ENCODE results near the gene C1QTNF4.

The C1QTNF4 gene

GRCh38 chr11:47592251-47592650 is 2.0 kb downstream of the C1QTNF4 start:
- DNase-seq, result no peak

- DNase-seq, result no peak
Observed at GRCh38 chr11:47591764-47592163, 2.4 kb downstream of the C1QTNF4 start.

DNA sequence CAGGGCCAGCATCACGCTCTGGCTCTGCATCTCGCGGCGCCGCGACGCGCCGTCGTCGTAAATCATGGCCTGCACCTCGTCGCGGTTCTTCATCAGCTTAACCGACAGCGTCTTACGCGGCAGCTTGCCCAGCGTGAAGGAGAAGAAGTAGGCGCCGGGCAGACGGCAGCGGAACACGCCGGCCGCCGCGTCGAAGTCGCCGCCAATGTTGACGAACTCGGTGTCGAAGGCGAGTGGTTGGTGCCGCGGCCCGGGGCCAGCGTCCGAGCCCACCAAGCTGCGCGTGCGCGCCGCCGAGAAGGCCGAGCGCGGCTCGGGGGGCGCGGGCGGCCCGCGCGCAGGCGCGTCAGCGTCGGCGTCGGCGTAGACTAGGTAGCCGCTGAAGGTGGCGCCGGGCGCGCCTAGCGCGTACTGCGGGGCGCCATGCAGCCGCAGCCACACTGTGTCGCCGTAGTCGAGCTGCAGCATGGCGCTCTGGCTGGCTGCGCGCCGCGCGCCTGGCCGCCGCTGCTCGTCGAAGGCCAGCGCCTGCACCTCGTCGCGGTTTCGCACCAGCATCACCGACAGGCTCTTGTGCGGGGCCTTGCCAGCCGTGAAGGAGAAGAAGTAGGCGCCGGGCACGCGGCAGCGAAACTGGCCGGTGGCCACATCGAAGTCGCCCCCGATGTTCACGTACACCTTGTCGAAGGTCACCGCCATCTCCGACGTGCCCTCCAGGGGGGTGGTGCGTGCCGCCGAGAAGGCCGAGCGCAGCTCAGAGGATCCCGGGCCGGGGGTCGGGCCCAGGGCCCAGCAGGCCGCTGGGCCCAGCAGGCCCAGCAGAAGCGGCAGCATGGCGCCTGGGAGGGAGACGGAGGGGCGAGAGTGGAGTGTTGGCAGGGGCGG is 4.0 kb downstream of the C1QTNF4 start:
- DNase-seq, result no peak

DNA sequence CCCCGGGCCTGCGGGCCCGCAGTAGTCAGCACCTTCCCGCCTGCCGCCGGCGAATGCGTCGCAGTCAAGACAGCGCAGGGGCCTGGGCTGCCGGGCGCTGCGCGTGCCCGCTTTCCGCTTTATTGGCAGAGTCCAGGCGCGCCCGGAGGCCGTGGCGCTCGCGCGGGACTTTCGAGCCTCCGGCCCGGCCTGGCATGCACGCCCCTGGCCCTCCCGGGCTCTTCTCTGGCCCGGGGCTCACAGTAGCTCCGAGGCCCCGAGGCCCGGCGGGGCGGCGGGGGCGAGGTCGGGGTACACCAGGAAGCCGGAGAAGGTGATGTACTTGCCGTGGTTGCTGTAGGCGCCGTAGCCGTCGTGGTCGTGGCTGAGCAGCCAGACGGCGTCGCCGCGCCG is 4.6 kb downstream of the C1QTNF4 start:
- no peak for DNase-seq

- DNase-seq, result no peak
Observed at GRCh38 chr11:47589118-47589517, 5.1 kb downstream of the C1QTNF4 start.

- DNase-seq, result no peak
Observed at GRCh38 chr11:47587723-47588326, 6.4 kb downstream of the C1QTNF4 start.

GRCh38 chr11:47587039-47587716 is 7.0 kb downstream of the C1QTNF4 start:
- DNase-seq, result no peak

DNA sequence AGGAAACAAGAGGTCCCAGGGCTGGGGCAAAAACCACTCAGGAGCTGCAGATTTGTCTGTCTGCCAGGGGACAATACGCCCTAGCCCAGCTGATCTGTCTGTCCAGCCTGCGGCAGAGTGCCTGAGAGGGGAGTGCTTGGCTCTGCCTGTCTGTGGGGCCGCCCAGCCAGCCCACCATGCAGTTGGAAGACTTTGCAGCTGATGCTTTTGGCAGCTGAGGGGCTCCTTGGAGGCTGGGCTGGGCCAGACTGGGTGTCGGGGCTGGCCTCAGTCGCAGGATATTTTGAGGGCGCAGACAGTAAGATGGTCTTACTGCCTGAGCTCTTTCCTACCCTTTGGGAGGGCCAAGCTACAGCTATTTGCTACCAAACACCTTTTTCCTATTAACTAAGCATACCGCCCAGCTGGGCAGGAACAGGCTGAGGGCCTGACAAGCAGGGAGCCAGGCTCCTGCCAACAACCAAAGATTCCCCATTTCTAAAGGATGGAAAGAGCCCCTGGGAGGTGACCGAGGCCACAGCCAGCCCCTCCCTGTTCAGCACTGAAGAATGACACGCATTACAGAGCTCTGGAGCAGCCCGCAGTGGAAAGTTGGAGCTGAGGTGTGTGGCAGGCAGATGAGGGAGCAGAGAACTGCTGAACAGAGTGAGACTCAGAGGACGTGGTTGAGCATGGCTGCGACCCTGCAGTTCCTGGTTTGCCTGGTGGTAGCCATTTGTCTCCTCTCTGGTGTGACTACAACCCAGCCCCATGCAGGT is 7.9 kb downstream of the C1QTNF4 start, which contains the start of gene FAM180B:
TSS of gene FAM180B (plus strand) at position 581 of the 758 bp plus-strand sequence. CDS start at position 672, 91 bp downstream.
- DNase-seq, result no peak

- no peak for DNase-seq
Observed at GRCh38 chr11:47583844-47584243, 10.4 kb downstream of the C1QTNF4 start.

- DNase-seq, result peak; percentile 76
Observed at GRCh38 chr11:47578524-47579494, 15.4 kb downstream of the C1QTNF4 start, which contains the start of the genes KBTBD4 and NDUFS3. TSS of gene KBTBD4 (minus strand) at chr11:47578970. CDS start at chr11:47578951, 19 bp downstream. TSS of gene NDUFS3 (plus strand) at chr11:47579074. CDS start at chr11:47579092, 18 bp downstream.

- DNase-seq, result no peak
Observed at GRCh38 chr11:47577460-47578041, 16.7 kb downstream of the C1QTNF4 start.

DNA sequence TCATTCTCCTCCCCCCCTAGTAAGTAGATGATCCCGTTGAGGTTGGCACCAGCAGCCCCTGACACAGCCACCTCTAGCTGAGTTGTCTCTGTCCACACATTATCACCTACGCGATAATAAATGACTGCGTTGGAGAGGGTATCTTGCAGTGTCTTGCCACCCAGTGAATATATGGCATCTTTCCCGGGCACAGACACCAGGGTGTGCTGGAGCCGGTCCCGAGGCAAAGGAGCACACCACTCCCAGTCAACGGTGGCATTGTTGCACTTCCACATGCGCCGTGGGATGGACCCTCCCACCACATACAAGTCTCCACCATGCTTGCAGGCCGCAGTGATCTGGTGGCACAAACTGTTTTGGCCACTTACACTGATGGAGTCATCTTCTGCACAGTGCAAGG is 20.9 kb downstream of the C1QTNF4 start:
- no peak for DNase-seq

DNA sequence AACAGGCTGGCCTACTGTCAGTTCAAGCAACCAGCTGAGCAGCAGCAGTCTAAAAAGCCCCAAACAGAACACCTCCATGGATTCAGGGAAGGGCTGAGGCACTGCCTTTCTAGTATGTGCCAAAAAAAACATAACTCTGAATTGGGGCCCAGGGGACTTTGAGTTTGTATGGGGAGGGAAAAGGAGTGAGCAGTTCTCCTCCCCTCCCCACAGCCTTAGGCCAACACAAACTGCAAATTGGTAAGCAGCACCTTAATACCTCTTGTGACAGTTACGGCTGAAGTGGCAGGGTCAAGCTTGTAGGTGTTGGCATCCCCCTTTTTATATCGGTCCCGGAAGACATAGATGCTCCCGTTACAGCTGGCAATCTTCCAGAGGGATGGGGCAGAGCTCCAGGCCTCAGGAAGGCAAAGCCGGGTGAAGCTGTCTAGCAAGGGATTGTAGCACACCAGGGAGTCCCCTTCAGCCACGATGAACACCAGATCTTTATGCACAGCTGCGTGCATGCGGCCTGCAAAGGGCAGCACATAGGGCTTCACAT is 21.4 kb downstream of the C1QTNF4 start:
- DNase-seq, result no peak

DNA sequence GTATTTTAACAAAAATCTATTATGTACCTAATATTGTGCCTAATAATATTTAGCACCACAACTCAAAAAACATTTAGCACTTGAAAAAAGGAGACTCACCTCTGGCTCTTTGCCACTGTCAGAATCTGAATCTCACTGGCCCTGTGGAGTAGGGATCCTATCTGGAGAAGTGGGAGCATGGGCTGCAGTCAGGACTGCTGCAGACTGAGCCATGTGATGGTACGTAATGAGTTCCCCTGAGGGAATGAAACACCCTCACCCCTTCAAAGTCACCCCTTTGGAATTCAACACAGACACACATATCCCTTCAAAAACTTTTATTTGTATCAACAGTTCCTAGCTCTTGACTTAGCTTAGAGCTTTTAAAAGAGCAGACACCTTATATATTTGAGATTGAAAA is 22.3 kb downstream of the C1QTNF4 start:
- DNase-seq, result no peak

DNA sequence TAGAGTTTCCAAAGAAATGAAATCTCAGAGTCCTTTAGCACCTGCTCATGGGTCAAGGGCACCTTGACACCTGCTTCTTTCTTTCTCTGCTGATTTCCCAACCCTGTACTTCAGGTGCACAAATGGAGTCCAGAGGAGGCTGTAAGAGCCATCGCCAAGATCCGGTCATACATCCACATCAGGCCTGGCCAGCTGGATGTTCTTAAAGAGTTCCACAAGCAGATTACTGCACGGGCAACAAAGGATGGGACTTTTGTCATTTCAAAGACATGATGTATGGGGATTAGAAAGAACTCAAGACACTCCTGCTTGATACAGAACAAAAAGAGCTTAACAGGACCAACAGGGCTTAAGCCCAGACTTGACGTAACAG is 22.9 kb downstream of the C1QTNF4 start:
- DNase-seq, result no peak

DNA sequence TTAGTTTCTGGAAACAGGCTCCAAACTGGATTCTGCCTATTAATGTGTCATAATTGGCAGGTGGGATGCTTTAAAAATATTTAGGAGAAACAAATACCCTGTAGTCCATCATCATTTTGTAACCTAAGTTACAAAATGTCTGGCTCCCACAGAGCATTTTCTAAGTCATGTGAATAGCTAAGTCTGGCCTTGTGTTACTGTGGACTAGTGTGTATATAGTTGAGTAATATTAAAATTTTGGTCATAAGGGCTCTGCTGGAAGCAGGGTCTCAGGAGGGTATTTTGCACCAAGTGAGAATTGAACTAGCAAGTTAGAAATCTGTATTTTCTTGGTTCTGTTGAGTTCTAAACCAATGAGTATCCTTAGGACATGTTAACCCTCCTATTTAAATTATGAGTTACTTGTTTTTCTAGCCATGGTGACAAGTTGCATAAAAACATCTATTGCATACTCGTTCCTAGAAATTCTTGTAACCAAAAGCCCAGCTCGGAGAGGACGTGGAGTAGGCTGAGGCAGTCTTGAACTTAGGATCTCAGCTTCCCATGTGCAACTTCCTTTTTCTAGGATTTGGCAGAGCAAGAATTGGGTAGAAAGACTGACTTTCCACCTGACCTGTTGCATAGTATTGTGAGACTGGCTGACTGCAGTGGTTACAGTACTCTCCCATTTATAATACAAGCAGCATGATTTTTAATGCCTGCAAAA is 23.4 kb downstream of the C1QTNF4 start:
- DNase-seq, result no peak

DNA sequence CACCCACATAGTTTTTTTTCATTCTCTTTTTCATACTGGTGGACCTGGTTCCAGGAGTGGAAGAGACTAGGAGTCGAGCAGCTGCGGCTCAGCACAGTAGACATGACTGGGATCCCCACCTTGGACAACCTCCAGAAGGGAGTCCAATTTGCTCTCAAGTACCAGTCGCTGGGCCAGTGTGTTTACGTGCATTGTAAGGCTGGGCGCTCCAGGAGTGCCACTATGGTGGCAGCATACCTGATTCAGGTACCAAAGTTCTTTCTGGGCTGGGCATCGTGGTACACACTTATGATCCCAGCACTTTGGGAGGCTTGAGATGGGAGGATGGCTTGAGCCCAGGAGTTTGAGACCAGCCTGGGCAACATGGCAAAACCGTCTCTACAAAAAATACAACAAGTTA is 24.6 kb downstream of the C1QTNF4 start:
- DNase-seq, result no peak

- no peak for DNase-seq
Observed at GRCh38 chr11:47566149-47566698, 28.0 kb downstream of the C1QTNF4 start.

- peak; percentile 12 for DNase-seq
Observed at GRCh38 chr11:47565340-47566148, 28.7 kb downstream of the C1QTNF4 start, which contains the start of gene PTPMT1. TSS of gene PTPMT1 (plus strand) at chr11:47565599. CDS start at chr11:47565623, 24 bp downstream.

Measured in NCI-H2081 treated with DMSO at 0.1 percent for 48 hours (cell line).